ENCODE measurements around the gene PEAR1. TPM values are rescaled to one million over a fixed set of nuclear protein-coding genes. Genes with fewer than 3 reads are reported as not detected.
A peak's percentile ranks its signal among the peaks of the same experiment; 100 is the strongest.

The PEAR1 gene
- total RNA-seq, 2 donors from 2014 or later, result 2.0 to 2.9 TPM

GRCh38 chr1:156927215-156928042, 33.9 kb downstream of the PEAR1 start:
- intact Hi-C loops (cut with DNase I, micrococcal nuclease), result no loop called here
- peak; percentile 77 for ATAC-seq
- DNase-seq, result peak; percentile 54 to 81

DNA sequence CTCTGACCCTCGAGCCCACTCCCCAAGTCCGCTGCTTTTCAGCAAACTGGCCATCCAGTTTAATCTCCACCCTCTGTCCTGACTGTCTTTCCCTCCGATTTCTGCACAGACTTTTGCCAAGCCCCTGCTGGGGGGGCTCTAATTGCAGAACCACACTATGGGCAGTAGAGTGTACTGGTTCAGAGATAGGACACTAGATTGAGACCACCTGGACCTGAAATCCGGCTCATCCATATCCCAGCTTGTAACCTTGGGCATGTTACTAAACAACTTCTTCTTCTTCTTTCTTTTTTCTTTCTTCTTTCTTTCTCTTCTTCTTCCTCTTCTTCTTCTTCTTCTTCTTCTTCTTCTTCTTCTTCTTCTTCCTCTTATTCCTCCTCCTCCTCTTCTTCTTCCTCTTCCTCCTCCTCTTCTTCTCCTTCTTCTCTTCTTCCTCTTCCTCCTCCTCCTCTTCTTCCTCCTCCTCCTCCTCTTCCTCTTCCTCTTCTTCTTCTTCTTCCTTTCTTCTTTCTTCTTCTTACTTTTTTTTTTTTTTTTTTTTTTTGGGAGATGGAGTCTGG, 34.6 kb downstream of the PEAR1 start:
- DNase-seq (no peak), ATAC-seq (peak; percentile 2)
- intact Hi-C loops (cut with DNase I, micrococcal nuclease), result no loop called here

DNA sequence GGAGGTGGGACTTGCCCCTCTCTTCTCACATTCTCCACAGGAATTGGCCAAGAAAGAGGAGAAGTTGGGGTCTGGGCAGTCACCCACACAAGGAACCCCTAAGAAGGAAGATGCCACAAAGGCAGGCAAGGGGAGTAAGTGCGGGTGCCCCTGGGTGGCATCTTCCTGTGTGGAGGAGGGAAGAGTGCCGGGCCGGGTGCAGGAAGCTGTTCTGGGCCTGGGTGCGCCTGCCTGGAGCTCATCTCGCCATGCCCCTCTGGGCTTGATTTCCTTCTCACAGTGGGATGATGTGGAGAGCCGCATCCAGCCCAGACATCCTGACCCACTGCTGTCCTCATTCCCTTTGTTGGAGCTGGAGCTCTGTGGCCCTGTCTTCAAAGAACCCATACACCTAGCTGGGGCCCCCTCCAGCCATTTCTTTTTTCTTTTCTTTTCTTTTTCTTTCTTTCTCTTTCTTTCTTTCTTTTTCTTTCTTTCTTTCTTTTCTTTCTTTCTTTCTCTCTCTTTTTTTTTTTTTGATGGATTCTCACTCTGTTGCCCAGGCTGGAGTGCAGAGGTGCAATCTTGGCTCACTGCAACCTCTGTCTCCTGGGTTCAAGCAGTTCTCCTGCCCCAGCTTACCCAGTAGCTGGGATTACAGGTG, 36.2 kb downstream of the PEAR1 start:
- intact Hi-C loops (cut with DNase I, micrococcal nuclease), result no loop called here
- ATAC-seq (no peak), DNase-seq (no peak)

- intact Hi-C loops (cut with DNase I, micrococcal nuclease), result no loop called here
- ATAC-seq (no peak), DNase-seq (no peak)
Observed at GRCh38 chr1:156930483-156930882, 37.0 kb downstream of the PEAR1 start.

DNA sequence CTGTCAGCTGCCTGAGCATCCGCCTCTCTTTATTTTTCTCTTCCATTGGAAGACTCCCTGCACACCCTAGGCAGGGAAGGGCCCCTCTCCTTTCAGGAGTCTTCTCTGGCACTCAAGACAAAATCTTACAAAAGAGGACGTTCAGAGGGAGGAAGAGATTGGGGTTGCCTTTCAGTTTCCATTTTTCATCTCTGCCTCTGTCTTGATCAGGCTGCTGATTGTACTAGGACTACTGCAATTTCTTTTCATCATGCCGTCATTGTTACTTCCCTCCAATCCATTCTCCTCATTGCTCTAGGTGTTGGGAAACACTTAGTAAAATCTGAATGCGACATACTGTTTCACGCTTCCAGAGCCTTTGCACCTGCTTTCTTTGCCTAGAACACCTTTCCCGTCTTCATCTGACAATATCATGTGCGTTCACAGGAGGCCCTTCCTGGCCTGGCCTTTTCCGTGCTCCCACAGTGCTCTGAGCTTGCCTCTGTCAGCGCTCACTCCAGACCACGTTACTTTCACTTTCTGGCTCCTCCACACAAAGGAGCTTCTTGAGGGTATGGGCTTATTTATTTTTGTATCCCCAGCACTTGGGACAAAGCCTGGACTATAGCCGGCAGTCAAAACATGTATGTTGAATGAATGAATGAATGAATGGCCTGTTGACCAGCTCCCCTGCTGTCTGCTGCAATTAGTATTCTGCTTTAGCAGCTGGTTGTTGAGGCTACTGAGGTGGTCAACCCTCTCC, 37.9 kb downstream of the PEAR1 start:
- ATAC-seq, result peak; percentile 27
- DNase-seq, result no peak
- intact Hi-C loops (cut with DNase I, micrococcal nuclease), result no loop called here

- DNase-seq, result no peak
- intact Hi-C loops (cut with DNase I, micrococcal nuclease), result no loop called here
- ATAC-seq, result peak; percentile 16
Observed at GRCh38 chr1:156931974-156932710, 38.6 kb downstream of the PEAR1 start.

- ATAC-seq (no peak), DNase-seq (no peak)
- intact Hi-C loops (cut with DNase I, micrococcal nuclease), result no loop called here
Observed at GRCh38 chr1:156933136-156933535, 39.6 kb downstream of the PEAR1 start.

DNA sequence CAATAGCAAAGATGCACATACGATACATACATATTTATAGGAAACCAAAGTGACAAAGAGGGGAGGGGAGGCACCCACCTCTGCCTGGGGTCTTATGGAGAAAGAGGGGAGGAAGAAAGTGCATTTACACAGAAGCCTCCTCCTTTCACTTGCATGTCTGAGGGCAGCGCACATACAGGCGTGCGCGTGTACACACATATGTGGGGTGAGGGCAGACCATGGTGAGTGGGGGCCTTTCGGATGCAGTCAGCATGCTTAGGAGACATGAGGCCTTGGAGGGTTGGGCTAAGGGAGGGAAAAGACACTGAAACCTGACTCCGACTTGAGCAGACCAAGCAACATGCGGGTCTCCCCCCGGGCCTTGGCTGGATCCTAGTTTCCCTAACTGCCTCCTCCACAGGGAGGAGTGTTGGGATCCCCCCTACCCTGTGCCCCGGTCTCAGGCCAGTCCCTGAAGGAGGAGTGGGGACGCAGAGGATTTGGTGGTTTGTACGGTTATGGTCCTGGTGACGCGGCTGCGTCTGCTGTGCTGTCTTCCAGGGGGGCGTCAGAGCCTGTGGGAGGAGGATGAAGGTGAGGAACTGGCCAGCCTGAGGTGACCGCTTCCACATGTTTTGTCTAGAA, 42.1 kb downstream of the PEAR1 start:
- intact Hi-C loops (cut with DNase I, micrococcal nuclease), result no loop called here
- DNase-seq, result no peak

GRCh38 chr1:156936191-156936590, 42.7 kb downstream of the PEAR1 start:
- no peak for ATAC-seq
- no peak for DNase-seq
- intact Hi-C loops (cut with DNase I, micrococcal nuclease), result no loop called here

More for the DNA sequence above, 42.1 kb downstream of the PEAR1 start:
- ATAC-seq, result no peak

GRCh38 chr1:156936721-156937220, 43.3 kb downstream of the PEAR1 start:
- no peak for DNase-seq
- no peak for ATAC-seq
- intact Hi-C loops (cut with DNase I, micrococcal nuclease), result no loop called here

GRCh38 chr1:156937883-156938282, 44.4 kb downstream of the PEAR1 start:
- DNase-seq (no peak), ATAC-seq (no peak)
- intact Hi-C loops (cut with DNase I, micrococcal nuclease), result no loop called here

GRCh38 chr1:156938813-156939212, 45.3 kb downstream of the PEAR1 start:
- no peak for ATAC-seq
- intact Hi-C loops (cut with DNase I, micrococcal nuclease), result no loop called here
- no peak for DNase-seq

DNA sequence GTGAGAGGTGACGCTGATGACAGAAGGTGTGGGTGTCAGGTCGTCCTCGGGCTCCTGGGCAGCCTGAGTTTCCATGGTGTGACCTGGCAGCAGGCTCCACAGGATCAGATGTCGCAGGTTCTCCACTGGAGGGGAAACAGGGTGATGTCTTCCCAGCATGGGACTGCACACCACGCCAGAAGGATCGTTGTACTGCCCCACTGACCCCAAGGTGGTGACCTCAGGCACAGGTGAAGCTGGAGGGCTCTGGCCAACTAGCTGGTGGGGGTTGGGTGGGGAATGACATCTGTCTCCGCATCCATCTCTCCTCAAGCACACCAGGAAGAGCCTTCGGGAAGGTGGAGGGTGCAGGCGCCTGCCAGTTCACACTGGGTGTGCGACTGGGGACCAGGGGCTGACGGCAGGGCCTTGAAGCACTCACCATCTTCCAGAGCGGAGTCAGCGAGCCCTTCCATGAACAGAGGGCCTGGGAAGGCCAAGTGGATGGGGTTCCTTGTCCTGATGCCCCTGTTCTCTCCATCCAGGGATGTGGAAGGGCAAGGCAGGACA, 46.3 kb downstream of the PEAR1 start:
- DNase-seq (no peak), ATAC-seq (no peak)
- intact Hi-C loops (cut with DNase I, micrococcal nuclease), result no loop called here

DNA sequence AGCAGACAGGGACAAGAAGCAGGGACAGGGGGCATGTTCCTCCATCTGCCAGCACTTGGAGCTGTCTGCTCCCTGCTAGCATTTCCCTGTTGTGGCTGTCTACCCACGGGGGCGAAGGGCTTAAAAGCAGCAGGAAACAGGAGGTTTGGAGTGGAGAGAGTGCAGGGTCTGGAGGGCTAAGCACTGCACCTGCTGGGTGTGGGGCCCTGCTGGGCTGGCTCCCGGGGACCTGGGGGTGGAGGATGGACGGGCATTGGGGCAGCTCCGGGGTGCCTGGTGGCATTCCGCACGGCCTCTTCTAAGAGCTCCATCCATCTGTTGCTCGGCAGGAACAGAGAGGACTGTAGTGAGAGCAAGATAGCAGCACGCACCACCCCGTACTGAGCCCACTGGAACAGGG, 48.2 kb downstream of the PEAR1 start:
- ATAC-seq (no peak), DNase-seq (peak in 1 of 2 donors; percentile 8)
- intact Hi-C loops (cut with DNase I, micrococcal nuclease), result no loop called here

DNA sequence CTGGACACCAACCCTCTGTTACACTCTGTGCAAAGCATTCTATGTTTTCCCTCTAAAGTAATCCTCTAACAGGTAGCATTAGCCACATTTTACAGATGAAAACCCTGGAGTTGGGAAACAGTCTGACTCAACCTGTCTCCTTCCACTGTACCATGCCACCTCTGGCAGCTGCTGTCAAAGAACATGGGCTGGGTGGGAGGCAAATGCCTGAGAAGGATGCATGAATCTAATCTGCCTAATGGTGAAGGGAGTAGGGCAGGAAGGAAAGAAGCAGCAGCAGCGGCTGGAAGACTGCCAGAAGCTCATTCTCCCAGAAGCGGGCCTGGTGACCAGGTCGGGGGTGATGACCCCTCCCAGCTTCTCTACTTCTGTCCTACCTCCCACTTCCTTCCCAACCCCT, 48.7 kb downstream of the PEAR1 start:
- ATAC-seq (no peak), DNase-seq (peak in 1 of 2 donors; percentile 14)
- intact Hi-C loops (cut with DNase I, micrococcal nuclease), result no loop called here

DNA sequence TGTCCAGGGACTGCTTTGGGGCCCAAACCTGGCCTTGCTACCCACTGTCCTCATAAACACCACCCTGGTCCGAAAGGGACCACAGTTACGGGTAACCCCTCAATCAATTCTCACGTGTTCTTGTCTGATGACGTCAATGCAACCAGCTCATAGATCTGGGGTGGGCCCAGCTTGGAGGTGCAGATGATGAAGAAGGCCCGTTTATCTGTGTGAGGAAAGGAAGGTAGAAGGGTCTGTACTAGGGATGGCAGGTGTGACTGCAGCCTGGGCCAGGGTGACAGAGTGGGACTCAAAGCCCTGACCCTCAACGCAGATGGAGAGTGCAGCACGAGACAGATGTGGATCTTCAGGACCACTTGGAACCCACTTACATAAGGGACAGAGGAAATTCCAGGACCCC, 49.1 kb downstream of the PEAR1 start:
- intact Hi-C loops (cut with DNase I, micrococcal nuclease), result no loop called here
- no peak for ATAC-seq
- DNase-seq, result peak in 1 of 2 donors; percentile 9

GRCh38 chr1:156943756-156944155, 50.2 kb downstream of the PEAR1 start:
- peak in 1 of 2 donors; percentile 2 for DNase-seq
- intact Hi-C loops (cut with DNase I, micrococcal nuclease), result no loop called here
- ATAC-seq, result no peak

DNA sequence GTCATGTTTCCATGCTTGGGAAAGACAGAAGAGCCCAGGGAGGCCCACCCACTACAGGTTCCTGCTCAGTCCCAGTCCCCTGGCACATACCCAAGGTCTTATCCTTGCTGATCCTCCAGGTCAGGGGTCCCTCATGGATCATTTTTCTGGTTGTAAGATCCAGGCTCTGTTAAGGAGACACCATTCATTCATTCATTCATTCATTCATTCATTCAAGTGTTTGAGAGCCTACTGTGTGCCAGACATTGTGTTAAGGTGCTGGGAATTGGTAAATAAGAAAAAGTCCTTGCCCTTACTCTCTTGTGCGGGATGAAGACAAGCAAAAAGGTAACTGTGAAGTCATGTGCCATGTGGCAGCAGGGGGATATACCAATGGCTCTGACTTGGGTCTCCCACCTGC, 50.8 kb downstream of the PEAR1 start:
- intact Hi-C loops (cut with DNase I, micrococcal nuclease), result no loop called here

More for the DNA sequence above, 50.8 kb downstream of the PEAR1 start:
- DNase-seq, result peak in 1 of 2 donors; percentile 13
- no peak for ATAC-seq

Data from left colon (tissue), 2 donors.